GM10266 (cell line): ENCODE data around the gene DENND1A.

Experiments used
- DNase-seq: peaks from one replicate; pipeline ENCODE4 v3.0.0; 2012; ENCODE audit errors: extremely low spot score
- CTCF ChIP-seq: IDR thresholded peaks from 2 replicates; pipeline ENCODE4 v1.5.1; 2012; ENCODE audit warnings: mild to moderate bottlenecking, low read depth; ENCODE audit not compliant: control insufficient read depth, insufficient read depth; ENCODE audit errors: missing control alignments

DENND1A gene

GRCh38 chr9:123561046-123561445 lies 368.9 kb downstream of the DENND1A start:
- no peak for DNase-seq
- no peak for TF ChIP-seq CTCF

GRCh38 chr9:123556464-123557435 lies 373.2 kb downstream of the DENND1A start:
- no peak for TF ChIP-seq CTCF
- DNase-seq = no peak

- no peak for TF ChIP-seq CTCF
- no peak for DNase-seq
These were observed 374.3 kb downstream of the DENND1A start for GRCh38 chr9:123555646-123556045.

GRCh38 chr9:123552530-123552929 lies 377.4 kb downstream of the DENND1A start:
- no peak for TF ChIP-seq CTCF
- no peak for DNase-seq

GRCh38 chr9:123551734-123552133 lies 378.2 kb downstream of the DENND1A start:
- no peak for TF ChIP-seq CTCF
- DNase-seq = no peak

- TF ChIP-seq CTCF = no peak
- DNase-seq = no peak
These were observed 379.1 kb downstream of the DENND1A start for GRCh38 chr9:123550797-123551196.

GRCh38 chr9:123550012-123550411 lies 379.9 kb downstream of the DENND1A start:
- no peak for TF ChIP-seq CTCF
- no peak for DNase-seq
